ENCODE data around the gene CSMD2. TPM values are rescaled to one million over a fixed set of nuclear protein-coding genes. Genes with fewer than 3 reads are reported as not detected.

The CSMD2 gene
- total RNA-seq, 1 donor from 2014 or later = 1.1 TPM

GRCh38 chr1:33906156-33906555 is 258.9 kb downstream of the CSMD2 start:
- no peak for DNase-seq (ENCODE audit: low spot score)

- no peak for DNase-seq (ENCODE audit: low spot score)
Measured at GRCh38 chr1:33905241-33905640, 259.8 kb downstream of the CSMD2 start.

- DNase-seq (ENCODE audit: low spot score) = no peak
Measured at GRCh38 chr1:33903210-33903589, 261.8 kb downstream of the CSMD2 start.

GRCh38 chr1:33902486-33903209 is 262.4 kb downstream of the CSMD2 start:
- no peak for DNase-seq (ENCODE audit: low spot score)

- no peak for DNase-seq (ENCODE audit: low spot score)
Measured at GRCh38 chr1:33899746-33900145, 265.3 kb downstream of the CSMD2 start.

- no peak for DNase-seq (ENCODE audit: low spot score)
Measured at GRCh38 chr1:33898881-33899280, 266.1 kb downstream of the CSMD2 start.

- DNase-seq (ENCODE audit: low spot score) = no peak
Measured at GRCh38 chr1:33898406-33898805, 266.6 kb downstream of the CSMD2 start.

- no peak for DNase-seq (ENCODE audit: low spot score)
Measured at GRCh38 chr1:33897092-33897725, 267.8 kb downstream of the CSMD2 start.

- no peak for DNase-seq (ENCODE audit: low spot score)
Measured at GRCh38 chr1:33895976-33896375, 269.1 kb downstream of the CSMD2 start.

- no peak for DNase-seq (ENCODE audit: low spot score)
Measured at GRCh38 chr1:33895396-33895795, 269.6 kb downstream of the CSMD2 start.

GRCh38 chr1:33893147-33893830 is 271.7 kb downstream of the CSMD2 start:
- DNase-seq (ENCODE audit: low spot score) = no peak

- no peak for DNase-seq (ENCODE audit: low spot score)
Measured at GRCh38 chr1:33886496-33886895, 278.5 kb downstream of the CSMD2 start.

GRCh38 chr1:33880305-33880704 is 284.7 kb downstream of the CSMD2 start:
- DNase-seq (ENCODE audit: low spot score) = no peak

- no peak for DNase-seq (ENCODE audit: low spot score)
Measured at GRCh38 chr1:33878392-33878791, 286.6 kb downstream of the CSMD2 start.

- DNase-seq (ENCODE audit: low spot score) = no peak
Measured at GRCh38 chr1:33876970-33877650, 287.9 kb downstream of the CSMD2 start.

GRCh38 chr1:33875862-33876261 is 289.2 kb downstream of the CSMD2 start:
- DNase-seq (ENCODE audit: low spot score) = no peak

- no peak for DNase-seq (ENCODE audit: low spot score)
Measured at GRCh38 chr1:33874636-33875035, 290.4 kb downstream of the CSMD2 start.

GRCh38 chr1:33872683-33873082 is 292.3 kb downstream of the CSMD2 start:
- DNase-seq (ENCODE audit: low spot score) = no peak

GRCh38 chr1:33872275-33872674 is 292.8 kb downstream of the CSMD2 start:
- DNase-seq (ENCODE audit: low spot score) = no peak

GRCh38 chr1:33867684-33868083 is 297.3 kb downstream of the CSMD2 start:
- DNase-seq (ENCODE audit: low spot score) = no peak

GRCh38 chr1:33866281-33866680 is 298.7 kb downstream of the CSMD2 start:
- DNase-seq (ENCODE audit: low spot score) = no peak

Data from ureter (tissue), 1 donor.